Cardiac septum (tissue), 1 donor: ENCODE results near the gene ROR1. TPM values are rescaled to one million over a fixed set of nuclear protein-coding genes. Genes with fewer than 3 reads are reported as not detected.

ENCODE experiments used
- DNase-seq: peaks from one replicate; pipeline ENCODE4 v3.0.0-alpha.2; 2020; ENCODE audit warnings: low spot score
- intact Hi-C: fragments of 100-400 bp; cut with DNase I; formaldehyde crosslinking; loops from one replicate; pipeline ENCODE4 v1.14.0; 2022
- total RNA-seq: library from RNA; stranded (reverse); fragmentation: NEBNext Ultra II Directional; extraction: Animal tissue kit (Norgen Biotek cat#: 25700); gene quantifications from one replicate; pipeline ENCODE4 v1.2.1, GENCODE V29; 2021
- donor health status: DM: no; HTN: no; CAD: no.

ROR1 gene
- total RNA-seq, 1 donor from 2014 or later, result 34.8 TPM

GRCh38 chr1:64010316-64010715 lies 236.5 kb downstream of the ROR1 start:
- DNase-seq, result no peak
- intact Hi-C loops, result no loop called here

GRCh38 chr1:64013395-64013794 lies 239.6 kb downstream of the ROR1 start:
- no peak for DNase-seq
- intact Hi-C loops, result no loop called here

DNA sequence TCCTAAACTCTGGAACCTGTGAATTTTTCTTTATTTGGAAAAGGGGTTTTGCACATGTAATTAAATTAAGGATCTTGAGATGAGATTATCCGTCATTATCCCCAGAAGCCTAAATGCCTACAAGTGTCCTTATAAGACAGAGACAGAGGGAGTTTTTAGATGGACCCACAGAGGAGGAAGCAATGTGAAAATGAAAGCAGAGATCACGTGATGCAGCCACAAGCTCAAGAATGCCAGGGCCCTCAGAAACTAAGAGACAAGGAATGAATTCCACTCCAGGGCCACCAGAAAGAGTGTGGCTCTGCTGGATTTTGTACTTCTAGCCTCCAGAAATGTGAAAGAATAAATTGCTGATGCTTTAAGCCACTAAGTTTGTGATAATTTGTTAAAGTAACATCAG lies 246.0 kb downstream of the ROR1 start:
- intact Hi-C loops, result no loop called here
- DNase-seq, result no peak

GRCh38 chr1:64021066-64021465 lies 247.2 kb downstream of the ROR1 start:
- no peak for DNase-seq
- intact Hi-C loops, result no loop called here

DNA sequence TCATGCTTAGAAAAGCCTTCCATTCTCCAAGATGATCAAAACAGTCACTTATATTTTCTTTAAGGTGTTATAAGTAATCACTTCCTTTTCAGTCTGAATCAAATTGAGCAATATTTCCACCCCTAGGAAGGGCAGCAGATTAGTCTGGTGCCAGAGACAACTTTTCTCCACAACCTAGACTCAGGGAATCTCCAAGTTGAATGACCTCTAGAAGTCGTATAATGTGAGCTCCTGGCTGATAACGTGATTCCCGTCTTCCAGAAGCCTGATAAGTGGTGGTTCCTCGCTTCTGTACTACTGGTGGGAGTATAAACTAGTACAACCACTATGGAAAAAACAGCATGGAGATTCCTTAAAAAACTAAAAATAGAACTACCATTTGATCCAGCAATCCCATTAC lies 251.2 kb downstream of the ROR1 start:
- no peak for DNase-seq
- intact Hi-C loops, result no loop called here

- no peak for DNase-seq
- intact Hi-C loops, result no loop called here
Measured at GRCh38 chr1:64029037-64029436, 255.2 kb downstream of the ROR1 start.

- intact Hi-C loops, result no loop called here
- no peak for DNase-seq
Measured at GRCh38 chr1:64030411-64030810, 256.6 kb downstream of the ROR1 start.

DNA sequence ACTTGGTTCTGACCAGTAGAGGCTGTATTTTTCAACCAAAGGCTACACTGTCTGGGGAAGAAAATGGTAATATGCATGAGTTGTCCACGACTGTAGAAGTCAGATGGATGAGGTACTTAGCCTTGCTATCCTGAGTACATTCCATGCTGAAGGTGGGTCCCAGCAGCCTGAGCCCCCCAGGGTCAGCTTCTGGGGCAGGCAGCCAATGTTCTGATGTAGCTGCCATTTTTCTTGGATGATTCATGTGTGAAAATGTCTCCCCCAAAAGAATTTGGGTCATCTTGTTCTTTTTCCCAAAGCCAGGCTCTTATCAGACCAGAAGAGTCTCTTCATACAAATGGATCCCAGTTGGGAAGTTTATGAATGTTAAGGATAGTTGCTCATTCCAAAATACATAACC lies 257.4 kb downstream of the ROR1 start:
- no peak for DNase-seq

GRCh38 chr1:64033667-64034220 lies 259.9 kb downstream of the ROR1 start:
- DNase-seq, result no peak
- intact Hi-C loops, result no loop called here

More for the DNA sequence above, 257.4 kb downstream of the ROR1 start:
- intact Hi-C loops, result no loop called here

GRCh38 chr1:64036549-64036948 lies 262.7 kb downstream of the ROR1 start:
- intact Hi-C loops, result no loop called here

DNA sequence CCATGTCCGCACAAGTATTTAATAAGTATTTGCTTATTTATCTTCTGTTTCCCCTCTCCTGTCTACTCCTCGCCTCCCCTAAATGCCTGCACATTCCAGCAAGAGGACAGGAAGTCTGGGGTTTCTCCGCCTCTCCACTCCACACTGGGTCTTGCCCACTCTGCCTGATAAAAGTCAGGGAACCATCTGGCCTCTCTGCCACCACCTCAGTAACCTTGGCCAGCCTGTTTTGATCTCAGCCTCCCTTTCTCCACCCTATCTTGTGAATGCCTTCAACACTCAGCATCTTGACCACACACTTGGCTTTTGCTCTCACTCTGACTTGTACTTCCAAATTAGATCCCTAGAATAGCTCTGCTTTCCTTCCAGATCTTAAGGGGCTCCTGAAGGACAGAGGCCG lies 264.3 kb downstream of the ROR1 start:
- intact Hi-C loops, result no loop called here

More at GRCh38 chr1:64036549-64036948, 262.7 kb downstream of the ROR1 start:
- no peak for DNase-seq

GRCh38 chr1:64038965-64039364 lies 265.1 kb downstream of the ROR1 start:
- intact Hi-C loops, result no loop called here
- no peak for DNase-seq

More for the DNA sequence above, 264.3 kb downstream of the ROR1 start:
- no peak for DNase-seq

DNA sequence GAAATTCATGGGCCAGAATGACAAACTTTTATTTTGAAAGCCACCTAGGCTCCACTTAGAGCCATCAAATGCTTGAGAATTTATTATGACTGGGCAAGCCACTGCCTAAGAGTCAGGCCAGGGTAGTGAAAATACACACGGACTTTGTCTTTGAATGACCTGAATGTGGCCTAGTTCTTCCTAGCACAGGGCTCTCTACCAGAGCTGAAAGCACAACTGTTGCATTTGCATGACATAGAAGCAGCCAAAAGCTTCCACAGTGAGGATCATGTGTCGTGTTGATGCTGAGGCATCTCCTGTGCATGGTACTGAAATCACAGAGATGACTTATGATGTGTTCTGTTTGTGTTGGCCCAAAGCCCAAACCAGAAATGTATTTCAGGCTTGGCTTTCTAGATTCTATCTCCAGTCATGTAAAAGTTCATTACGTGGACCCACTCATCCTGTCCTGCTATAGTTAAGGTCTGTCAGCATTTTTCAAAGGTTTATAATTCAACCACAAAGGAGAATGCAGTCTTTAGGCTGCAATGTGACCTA lies 265.6 kb downstream of the ROR1 start:
- no peak for DNase-seq
- intact Hi-C loops, result no loop called here

GRCh38 chr1:64041371-64042131 lies 267.7 kb downstream of the ROR1 start:
- no peak for DNase-seq
- intact Hi-C loops, result loop anchor here (2.0 to 5.0 kb wide), 5 partner anchors 69 to 344 kb away; partner anchors contain the start of gene ROR1

- no peak for DNase-seq
- intact Hi-C loops, result loop anchor here (2.0 to 5.0 kb wide), 5 partner anchors 70 to 345 kb away; partner anchors contain the start of gene ROR1
Measured at GRCh38 chr1:64042331-64043100, 268.7 kb downstream of the ROR1 start.

DNA sequence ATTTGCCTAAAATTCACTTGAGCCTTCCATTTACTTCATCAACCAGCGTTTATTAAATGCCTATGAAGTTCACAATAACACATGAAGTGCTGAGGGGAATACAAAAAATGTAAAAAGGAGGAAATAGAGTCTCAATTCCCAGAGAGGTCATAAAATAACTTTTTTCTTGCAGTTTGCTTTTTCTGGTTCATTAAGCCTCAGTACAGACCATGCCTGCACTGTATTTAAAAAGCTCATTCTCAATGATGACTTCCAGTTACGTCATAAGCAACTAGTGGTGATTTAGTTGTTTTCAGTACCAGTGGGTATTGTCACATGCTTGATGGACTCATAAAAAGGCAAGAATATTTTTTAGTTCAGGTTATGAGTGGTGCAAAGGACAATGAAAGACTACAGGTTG lies 269.5 kb downstream of the ROR1 start:
- DNase-seq, result no peak
- intact Hi-C loops, result loop anchor here (2.0 to 5.0 kb wide), 5 partner anchors 71 to 346 kb away; partner anchors contain the start of gene ROR1

- no peak for DNase-seq
- intact Hi-C loops, result loop anchor here (2.0 to 5.0 kb wide), 5 partner anchors 72 to 347 kb away; partner anchors contain the start of gene ROR1
Measured at GRCh38 chr1:64043976-64044375, 270.2 kb downstream of the ROR1 start.

DNA sequence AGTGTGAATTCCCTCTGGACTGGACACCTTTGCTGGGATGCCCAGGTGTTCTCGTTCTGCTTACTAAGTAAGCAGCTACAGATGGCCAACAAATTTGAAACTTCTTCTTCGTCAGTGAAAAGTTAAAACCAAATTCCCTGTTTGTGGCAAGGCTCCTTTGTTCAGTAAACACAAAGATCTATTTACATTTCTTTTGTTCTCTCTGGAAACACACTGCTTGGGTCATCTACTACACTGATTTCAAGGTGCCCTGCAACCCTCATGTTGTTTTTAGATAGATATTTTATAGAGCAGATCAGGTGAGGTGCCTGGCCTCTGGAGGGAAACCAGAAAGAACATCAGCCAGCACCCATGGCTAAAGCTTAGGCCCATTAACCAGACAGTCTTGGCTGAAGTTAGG lies 272.4 kb downstream of the ROR1 start:
- no peak for DNase-seq
- intact Hi-C loops, result no loop called here

GRCh38 chr1:64046891-64047290 lies 273.1 kb downstream of the ROR1 start:
- no peak for DNase-seq
- intact Hi-C loops, result no loop called here

DNA sequence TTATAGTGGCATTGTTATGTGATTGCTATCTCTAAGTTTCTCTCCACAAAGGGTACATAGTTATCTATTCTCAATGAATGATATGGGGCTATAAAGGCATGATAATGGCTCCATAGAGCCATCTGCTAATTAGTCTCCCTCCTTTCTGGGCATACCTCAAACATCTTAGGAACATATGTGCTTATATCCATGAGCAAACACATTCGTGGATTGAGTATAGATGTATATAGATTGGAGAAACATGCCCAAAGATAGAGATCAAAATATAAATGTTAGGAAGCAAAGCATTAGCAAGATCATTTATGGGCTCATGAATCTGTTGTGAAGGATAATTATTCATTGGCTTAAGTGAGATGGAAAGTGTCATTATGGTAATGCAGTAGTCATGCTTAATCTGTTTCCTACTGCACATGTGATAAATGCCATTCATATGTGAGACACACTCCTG lies 273.8 kb downstream of the ROR1 start:
- intact Hi-C loops, result no loop called here
- no peak for DNase-seq
